Peyer's patch (tissue), 4 donors: ENCODE data around the gene MRPL12. TPM values are rescaled to one million over a fixed set of nuclear protein-coding genes. Genes with fewer than 3 reads are reported as not detected.
A peak's percentile ranks its signal among the peaks of the same experiment; 100 is the strongest.

ENCODE experiments used
- DNase-seq, 3 donors: peaks; one replicate each; pipeline ENCODE4 v3.0.0-alpha.2; 2017 to 2019
- H3K27ac ChIP-seq, 4 donors: fragments of 200-600 bp; sonication (generic); one replicate each; pipeline ENCODE4 v1.5.1; 2016 to 2019
- H3K27me3 ChIP-seq, 2 donors: fragments of 200-600 bp; sonication (generic); one replicate each; pipeline ENCODE4 v1.5.1; 2019
- H3K36me3 ChIP-seq, 3 donors: fragments of 200-600 bp; sonication (generic); one replicate each; pipeline ENCODE4 v1.5.1; 2016 to 2019
- H3K4me1 ChIP-seq, 4 donors: fragments of 200-600 bp; sonication (generic); one replicate each; pipeline ENCODE4 v1.5.1; 2016 to 2019
- H3K4me3 ChIP-seq, 4 donors: fragments of 200-600 bp; sonication (generic); 1 replicate in 3 of 4; 2 replicates in 1 of 4; pipeline ENCODE4 v1.5.1; 2016 to 2019; ENCODE audit warnings: mild to moderate bottlenecking in 1 of 4
- H3K9me3 ChIP-seq, 4 donors: fragments of 200-600 bp; sonication (generic); one replicate each; pipeline ENCODE4 v1.5.1; 2016 to 2019; ENCODE audit warnings: mild to moderate bottlenecking in 1 of 4
- CTCF ChIP-seq, 6 experiments: fragments of 450-650 bp in 4 of 6; fragments of 200-600 bp in 2 of 6; sonication (generic) in 1 of 6; IDR thresholded peaks; one replicate each; pipeline ENCODE4 v1.5.1; 2017 to 2019; ENCODE audit warnings: antibody characterized with exemption in 6 of 6, mild to moderate bottlenecking in 3 of 6, moderate library complexity in 1 of 6
- POLR2A ChIP-seq, 2 donors: fragments of 450-650 bp; IDR thresholded peaks; one replicate each; pipeline ENCODE4 v1.5.1; 2017; ENCODE audit warnings: antibody characterized with exemption in 2 of 2, mild to moderate bottlenecking in 2 of 2, moderate library complexity in 2 of 2
- total RNA-seq, 4 donors: library from RNA; depleted of rRNA; stranded (reverse); fragments of >200 nt; gene quantifications; one replicate each; pipeline ENCODE4 v1.1.0, GENCODE V29; 2016

Gene MRPL12
- total RNA-seq, 4 donors from 2014 or later: 65.6 to 99.9 (median 76.4) TPM

- H3K27ac ChIP-seq: no peak overlapping the region
- peaks cover 9 to 37% (median 20%) of the 10 kb centered on the region in 4 donors for H3K4me1 ChIP-seq
- H3K36me3 ChIP-seq: peaks cover 0 to 35% (median 0%) of the 10 kb centered on the region in 3 donors
- H3K27me3 ChIP-seq: no peaks in the 10 kb centered on the region
- no peak for DNase-seq
- H3K9me3 ChIP-seq: no peaks in the 10 kb centered on the region
- TF ChIP-seq CTCF (IDR thresholded peaks at IDR 0.05): no peak
- no peak for TF ChIP-seq POLR2A (IDR thresholded peaks at IDR 0.05)
- no peak overlapping the region for H3K4me3 ChIP-seq
Observed at GRCh38 chr17:81706757-81707624, 3.8 kb downstream of the MRPL12 start.

DNA sequence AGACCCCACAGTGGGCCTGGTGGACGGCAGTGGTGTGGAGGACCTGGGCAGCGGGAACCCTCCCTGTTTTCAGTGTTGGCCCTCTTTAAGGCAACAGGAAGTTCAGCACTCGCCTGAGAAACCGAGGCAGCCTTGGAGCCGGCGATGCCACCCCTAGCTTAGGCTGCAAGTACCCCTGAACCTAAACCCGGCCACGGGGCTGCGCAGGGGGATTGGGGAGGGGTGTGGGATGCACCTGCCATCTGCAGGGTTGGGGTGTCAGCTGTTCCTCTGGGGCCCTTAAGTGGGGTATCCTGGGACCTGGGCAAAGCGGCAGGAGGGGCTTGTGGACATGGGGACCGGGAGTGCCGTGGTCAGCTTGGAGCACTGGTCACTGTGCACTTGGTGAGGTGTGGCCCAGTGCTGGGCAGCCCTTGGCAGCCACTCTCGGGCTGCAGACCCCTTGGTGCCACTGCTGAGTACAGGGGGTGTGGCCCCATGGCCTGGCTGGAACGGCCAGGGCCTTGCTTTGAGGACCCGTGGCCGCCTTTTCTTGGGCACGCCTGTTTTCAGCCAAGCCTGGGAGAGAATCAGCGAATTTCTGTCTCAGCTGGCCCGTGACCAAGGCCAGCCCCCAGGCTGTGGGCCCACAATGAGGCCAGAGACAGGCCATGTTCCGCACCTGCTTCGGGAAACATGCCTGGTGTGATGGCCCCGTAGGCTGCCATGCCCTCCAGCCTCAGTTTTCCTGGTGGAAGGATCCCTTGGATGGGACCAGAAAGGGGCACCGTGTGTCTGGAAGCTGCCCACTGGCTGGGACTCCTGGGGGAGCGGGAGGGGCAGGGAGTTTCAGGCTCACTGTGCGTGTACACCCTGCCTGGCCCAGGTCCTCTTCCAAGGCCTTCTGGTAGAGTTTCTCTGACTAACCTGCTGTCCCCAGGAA, 4.8 kb downstream of the MRPL12 start:
- no peak overlapping the region for H3K27ac ChIP-seq
- H3K27me3 ChIP-seq: no peaks in the 10 kb centered on the region
- no peak for DNase-seq
- H3K4me1 ChIP-seq: peaks cover 7 to 38% (median 18%) of the 10 kb centered on the region in 4 donors
- no peak for TF ChIP-seq POLR2A (IDR thresholded peaks at IDR 0.05)
- TF ChIP-seq CTCF (IDR thresholded peaks at IDR 0.05): no peak
- no peaks in the 10 kb centered on the region for H3K9me3 ChIP-seq
- no peak overlapping the region for H3K4me3 ChIP-seq
- peaks cover 0 to 35% (median 0%) of the 10 kb centered on the region in 3 donors for H3K36me3 ChIP-seq

- TF ChIP-seq POLR2A (IDR thresholded peaks at IDR 0.05): no peak
- no peak for DNase-seq
- Histone ChIP-seq H3K4me1 (peaks cover 7 to 44% (median 18%) of the 10 kb centered on the region in 4 donors), H3K9me3 (no peaks in the 10 kb centered on the region), H3K36me3 (peaks cover 0 to 35% (median 0%) of the 10 kb centered on the region in 3 donors), H3K27ac (no peak overlapping the region), H3K27me3 (no peaks in the 10 kb centered on the region), H3K4me3 (no peak overlapping the region)
Observed at GRCh38 chr17:81708739-81709185, 5.6 kb downstream of the MRPL12 start.

DNA sequence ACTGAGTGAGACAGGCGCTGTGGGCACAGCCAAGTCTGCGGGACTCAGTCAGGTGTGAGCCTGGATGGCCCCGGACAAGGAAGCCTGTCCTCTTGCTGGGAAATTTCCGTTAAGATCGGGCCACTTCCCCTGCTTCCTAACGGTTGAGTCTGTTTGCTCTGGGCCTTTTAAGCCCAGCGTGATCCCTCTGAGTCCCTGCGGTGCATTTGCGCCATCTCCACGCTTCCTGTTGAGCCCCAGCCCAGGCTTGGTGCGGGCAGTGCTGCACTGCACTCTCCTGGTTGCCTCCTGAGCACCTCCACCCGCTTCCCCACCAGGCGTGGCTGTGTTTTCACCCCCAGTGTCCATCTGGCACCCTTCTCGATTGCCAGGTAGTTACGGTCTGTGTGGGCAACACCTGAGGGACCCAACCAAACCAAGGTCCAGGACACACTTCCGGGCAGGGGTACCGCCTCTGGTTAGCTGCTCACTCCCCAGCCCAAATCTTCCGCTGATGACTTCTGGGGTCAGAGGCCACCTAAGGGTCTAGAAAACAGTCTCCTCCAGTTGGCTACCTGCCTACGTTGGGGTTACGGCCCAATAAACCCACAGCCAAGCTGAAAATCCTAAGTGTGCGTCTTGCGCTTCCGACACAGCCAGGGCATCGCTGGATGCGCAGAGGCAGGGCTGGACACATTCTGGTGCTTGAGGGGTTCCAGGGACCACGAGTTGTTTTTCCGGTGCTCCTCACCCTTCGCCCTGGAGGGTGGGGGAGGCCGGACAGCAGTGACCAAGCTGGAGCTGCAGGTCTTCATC, 7.5 kb downstream of the MRPL12 start:
- H3K4me3 ChIP-seq: peak overlapping the region in 2 of 4 donors; percentile 94 to 99
- no peak for TF ChIP-seq POLR2A (IDR thresholded peaks at IDR 0.05)
- TF ChIP-seq CTCF (IDR thresholded peaks at IDR 0.05): peak in 1 of 6 experiments; percentile 4
- DNase-seq: peak in 2 of 3 donors; percentile 58 to 66
- H3K4me1 ChIP-seq: peaks cover 7 to 48% (median 14%) of the 10 kb centered on the region in 4 donors
- peak overlapping the region; percentile 77 to 95 (median 82) for H3K27ac ChIP-seq
- H3K9me3 ChIP-seq: no peaks in the 10 kb centered on the region
- peaks cover 0 to 40% (median 0%) of the 10 kb centered on the region in 3 donors for H3K36me3 ChIP-seq
- H3K27me3 ChIP-seq: no peaks in the 10 kb centered on the region

DNA sequence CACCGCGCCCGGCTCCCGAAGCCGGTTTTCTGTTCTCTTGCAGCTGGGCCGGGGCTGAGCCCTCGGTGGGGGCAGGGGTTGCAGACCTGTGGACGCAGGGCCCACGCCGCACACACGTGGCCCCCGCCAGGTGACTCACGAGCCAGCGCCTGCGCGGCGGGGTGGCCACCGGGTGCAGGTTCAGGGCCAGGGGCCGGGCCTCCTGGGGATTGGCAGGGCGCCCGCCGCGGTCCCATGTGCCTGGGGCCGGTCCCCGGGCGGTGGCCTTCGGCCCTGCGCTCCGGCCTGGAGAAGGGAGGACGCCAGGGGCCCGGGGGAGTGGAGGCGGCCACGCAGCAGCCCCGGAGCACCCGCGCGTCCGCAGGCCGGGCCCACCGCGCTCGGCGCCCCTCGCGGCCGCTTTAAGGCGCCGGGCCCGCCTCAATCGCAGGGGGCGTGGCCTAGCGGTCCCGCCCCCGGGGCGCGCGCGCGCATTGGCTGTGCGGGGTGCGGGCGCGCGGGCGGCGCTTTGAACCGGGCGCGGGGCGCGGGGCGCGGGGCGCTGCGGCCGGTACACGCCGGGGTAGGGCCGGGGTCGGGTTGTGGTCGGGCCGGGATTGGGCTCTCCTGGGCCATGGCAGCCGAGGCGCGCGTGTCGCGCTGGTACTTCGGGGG, 8.8 kb downstream of the MRPL12 start, which contains the start of gene SLC25A10:
TSS of gene SLC25A10 (plus strand) at position 471 of the 654 bp plus-strand sequence. CDS start at position 614, 143 bp downstream.
- H3K4me3 ChIP-seq: peak within 1 kb of the TSS; percentile 82 to 99 (median 94)
- peak; percentile 55 to 83 for TF ChIP-seq POLR2A (IDR thresholded peaks at IDR 0.05)
- peak in 4 of 6 experiments; percentile 12 to 51 (median 48) for TF ChIP-seq CTCF (IDR thresholded peaks at IDR 0.05)
- H3K4me1 ChIP-seq: peaks cover 7 to 48% (median 14%) of the 10 kb centered on the region in 4 donors
- H3K27me3 ChIP-seq: no peaks in the 10 kb centered on the region
- peaks cover 0 to 40% (median 0%) of the 10 kb centered on the region in 3 donors for H3K36me3 ChIP-seq
- peak within 1 kb of the TSS; percentile 77 to 95 (median 82) for H3K27ac ChIP-seq
- peak; percentile 77 to 94 (median 94) for DNase-seq
- no peaks in the 10 kb centered on the region for H3K9me3 ChIP-seq
